NCI-H2107 treated with DMSO at 0.1 percent for 48 hours (cell line): ENCODE data around the gene CNKSR3.
"Not testable (repeated sequence)": the region's sequence is repeated elsewhere in the genome, so short reads cannot be mapped to it uniquely, and the experiment has no call there.

Experiments
- DNase-seq: peaks from one replicate; lab custom pipeline; 2025; ENCODE audit not compliant: unreplicated experiment; lab: John Stamatoyannopoulos, UW

CNKSR3 gene

DNA sequence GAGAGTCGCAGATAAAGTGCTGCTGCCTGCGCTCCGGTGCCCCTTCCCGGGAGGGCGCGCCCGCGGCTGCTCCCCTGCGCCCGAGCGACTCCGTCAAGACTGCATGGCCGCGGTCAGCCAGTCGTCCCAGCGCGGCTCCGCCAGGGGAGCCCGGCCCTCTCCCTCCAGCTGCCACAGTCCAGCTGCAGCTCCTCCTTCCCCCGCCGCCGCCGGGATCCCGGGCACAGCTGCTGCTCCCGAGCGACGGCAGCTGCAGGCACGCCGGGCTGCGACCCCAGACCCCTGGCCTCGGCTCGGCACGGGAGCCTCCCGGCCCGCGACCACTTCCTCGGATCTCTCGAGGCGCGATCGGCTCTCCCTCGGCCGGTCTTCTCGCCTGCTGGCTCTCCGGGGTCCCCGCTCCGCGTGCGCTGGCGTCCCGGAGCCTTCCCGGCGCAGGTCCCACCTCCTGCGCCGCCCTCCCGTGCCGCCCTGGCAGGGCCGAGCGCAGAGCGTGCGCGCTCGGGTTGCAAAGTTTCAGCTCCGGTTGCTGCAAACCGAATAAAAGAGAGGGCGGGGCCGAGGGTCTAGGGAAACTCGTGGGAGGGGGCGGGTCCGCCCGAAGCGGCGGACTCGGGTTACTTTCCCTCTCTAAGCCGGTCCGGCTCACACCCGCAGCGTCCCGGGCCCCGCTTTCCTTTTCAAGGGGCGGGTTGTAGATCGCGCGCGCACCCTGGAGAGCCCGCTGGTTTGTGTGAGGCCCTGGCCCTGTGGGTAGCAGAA lies at the start of gene CNKSR3:
CNKSR3 (minus strand) TSS at position 542 of the 762 bp plus-strand sequence. CDS start 571 bp downstream, outside the sequence.
- DNase-seq, result peak; percentile 94

DNA sequence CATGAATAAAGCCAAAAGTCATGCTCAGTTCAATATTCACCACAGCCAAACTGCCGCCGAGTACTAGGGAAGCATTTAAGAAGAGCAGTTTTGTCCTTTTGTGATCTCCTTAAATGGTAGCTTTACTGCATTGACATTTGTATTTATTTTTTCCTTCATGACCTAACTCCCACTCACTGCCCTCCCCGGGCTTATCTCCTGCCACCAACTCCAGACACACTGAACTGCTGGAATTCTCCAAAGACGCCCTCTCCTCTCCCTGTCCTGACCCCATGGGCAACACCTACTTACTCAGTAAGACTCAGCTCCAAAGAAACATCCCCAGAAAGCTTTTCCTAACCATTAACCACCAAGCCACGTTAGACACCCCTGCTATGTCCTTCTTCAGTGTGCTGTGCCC lies 48.5 kb upstream of the CNKSR3 start:
- DNase-seq, result no peak

DNA sequence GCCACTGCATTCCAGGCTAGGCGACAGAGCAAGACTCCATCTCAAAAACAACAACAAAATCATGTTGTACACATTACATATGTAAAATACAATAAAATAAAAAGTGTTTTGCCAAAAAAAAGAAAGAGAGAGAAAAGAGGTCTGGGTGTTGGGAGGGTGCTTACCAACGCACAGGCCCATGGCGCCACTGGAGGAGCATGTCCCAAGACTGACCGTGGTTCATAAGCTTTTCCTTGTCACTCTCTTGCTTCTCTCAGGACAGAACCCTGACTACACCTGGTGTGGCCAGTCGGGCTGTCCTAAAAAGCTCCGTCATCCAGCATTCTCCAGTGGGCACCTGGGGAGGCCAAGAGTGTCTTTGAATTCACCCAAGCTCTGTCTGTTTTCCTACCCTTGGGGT lies 48.0 kb upstream of the CNKSR3 start:
- DNase-seq, result no peak

DNA sequence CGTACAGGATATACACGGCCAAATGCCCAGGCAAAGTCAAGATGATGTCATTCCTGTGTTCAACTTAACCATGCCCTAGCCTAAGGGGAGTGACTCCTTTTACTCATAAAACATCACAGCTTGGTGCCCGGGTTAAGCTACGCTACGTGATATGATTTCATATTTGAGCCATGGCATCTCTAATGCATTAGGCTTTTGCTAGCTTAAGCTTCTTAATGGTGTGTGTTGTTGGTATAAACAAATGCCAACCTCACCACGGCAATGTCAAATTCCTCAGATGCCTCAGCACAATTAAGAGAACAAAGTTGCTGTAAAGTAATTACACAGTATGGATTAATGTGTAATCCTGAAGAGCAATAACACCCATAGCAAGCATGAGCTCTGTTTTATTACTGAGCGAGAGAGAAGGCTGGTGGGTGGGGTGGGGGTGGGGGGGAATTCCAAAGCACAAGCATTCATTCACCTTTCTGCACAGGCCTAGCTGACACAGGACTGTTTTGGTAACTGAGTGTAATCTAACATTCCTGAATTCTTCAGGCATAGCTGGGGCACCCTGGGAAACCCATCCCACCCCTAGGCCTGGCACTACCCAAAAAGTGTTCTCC lies 44.7 kb upstream of the CNKSR3 start:
- no peak for DNase-seq

DNA sequence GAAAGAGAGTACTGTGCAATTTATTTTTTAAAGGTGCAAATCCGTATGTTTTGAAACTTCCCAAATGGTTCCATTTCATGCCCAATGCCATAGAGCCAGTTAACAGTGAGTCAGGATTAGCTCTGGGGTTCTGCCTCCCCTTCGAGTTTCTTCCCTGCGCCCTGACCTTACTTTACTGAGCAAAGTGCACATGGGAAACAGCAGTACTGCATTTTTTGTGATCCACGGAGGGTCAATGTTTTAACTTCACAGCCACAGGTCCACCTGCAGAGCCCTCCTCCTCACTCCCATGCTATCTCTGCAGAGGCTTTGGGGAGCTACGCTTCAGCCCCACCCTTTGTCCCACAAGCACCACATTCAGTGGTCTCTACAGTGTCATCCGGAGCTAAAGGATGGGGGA lies 44.0 kb upstream of the CNKSR3 start:
- no peak for DNase-seq

DNA sequence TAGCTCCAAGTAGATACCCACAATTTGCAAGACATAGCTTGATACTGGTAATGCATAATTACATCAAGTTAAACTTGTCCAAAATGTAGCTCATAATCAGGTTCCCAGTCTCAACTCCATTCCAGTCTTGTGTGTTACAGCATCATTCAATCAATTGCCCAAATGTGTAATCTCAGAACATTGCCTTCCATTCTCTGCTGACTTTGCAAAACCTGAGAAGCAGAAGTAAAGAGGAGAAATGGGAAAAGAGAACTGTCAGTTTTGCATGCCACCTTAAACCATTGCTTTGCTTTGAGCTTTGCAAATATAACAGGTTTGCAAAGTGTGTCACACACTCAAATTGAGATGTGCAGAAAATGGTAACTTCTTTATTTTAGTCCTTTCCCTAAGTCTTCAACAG lies 40.3 kb upstream of the CNKSR3 start:
- DNase-seq, result no peak

DNA sequence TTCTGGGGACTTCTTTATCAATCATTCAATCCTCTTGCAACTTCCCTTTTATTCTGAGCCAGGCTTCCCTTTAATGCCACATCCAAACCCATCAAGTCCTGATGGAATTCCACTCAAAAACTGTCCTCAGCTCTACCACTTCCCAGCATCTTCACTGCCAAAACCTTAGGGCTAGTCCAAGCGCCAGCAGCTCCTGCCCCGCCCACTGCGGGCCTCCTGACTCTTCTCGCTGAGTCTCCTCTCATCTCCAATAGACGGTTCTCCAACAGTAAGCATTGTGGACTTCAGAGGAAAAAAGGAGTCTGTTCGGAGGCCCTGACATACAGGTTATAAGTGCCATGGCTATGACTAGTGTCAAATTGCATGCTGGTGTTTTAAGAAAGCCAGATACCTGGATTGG lies 38.7 kb upstream of the CNKSR3 start:
- DNase-seq, result no peak

DNA sequence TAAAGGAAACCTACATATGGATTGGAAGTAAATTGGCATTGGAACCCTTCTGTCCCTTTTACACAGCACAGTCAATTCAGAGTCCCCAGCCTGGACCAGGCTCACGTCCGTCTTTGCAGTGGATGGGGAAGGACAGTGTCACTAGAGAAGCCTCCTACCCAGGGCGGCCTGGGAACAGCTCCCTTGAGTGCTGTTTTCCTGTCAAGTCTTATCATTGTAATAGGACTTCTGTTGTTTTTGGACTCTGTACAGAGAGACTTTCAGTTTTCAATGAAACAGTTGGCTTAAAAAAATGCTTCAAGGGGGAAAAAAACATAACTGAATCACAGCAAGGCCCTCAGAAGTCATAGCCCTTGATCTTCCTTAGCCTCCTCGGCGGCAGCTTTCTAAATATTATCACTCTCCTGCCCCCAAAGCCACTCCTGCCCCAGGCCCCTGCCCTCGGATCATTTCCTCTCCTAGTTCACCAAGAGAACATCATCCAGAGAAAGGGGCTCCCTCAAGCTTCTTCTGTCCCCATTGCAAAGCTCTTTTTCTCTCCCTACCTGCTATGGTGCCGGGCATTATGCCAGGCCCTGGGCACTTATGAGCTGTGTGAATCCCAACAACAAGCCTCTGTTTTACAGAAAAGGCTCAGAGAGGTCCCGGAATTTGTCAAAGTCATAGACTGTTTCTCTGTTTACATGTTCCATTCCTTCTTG lies 37.8 kb upstream of the CNKSR3 start:
- no peak for DNase-seq

DNA sequence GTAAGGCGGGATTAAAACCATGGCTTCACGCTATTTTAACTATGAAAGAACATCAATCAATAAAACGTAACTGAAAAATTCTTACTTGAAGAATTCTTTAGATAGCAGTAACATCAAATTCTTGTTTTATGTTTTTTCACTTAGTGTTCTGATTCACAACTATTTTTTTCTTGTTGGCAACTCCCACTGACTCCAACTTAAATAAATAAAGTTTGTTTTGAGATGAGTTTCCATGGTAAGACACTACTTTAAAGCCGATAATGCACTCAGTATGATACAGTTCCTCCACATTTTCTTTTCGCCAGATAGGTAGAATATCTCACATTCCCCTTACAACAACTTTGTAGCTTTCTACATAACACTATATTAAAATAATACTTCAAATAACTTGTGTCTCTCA lies 33.1 kb upstream of the CNKSR3 start:
- no peak for DNase-seq

DNA sequence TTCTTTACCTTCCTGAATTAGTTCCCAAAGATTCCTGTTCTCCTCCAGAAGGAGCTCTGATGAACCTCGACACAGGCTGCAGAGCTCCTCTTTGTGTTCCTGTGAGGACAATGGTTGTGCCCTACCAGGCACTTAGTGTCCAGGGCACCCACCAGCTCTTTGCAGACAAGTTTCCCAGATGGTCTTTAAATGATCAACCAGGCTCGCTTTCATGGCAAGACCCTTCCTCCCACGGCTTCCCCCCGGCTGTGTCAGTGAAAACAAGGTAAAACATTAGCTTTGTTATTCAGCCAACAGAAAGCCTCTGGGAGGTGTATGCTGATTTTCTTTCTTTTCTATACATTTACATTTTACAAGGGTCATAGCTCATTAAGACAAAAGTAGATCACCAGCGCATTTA lies 32.3 kb upstream of the CNKSR3 start:
- no peak for DNase-seq

DNA sequence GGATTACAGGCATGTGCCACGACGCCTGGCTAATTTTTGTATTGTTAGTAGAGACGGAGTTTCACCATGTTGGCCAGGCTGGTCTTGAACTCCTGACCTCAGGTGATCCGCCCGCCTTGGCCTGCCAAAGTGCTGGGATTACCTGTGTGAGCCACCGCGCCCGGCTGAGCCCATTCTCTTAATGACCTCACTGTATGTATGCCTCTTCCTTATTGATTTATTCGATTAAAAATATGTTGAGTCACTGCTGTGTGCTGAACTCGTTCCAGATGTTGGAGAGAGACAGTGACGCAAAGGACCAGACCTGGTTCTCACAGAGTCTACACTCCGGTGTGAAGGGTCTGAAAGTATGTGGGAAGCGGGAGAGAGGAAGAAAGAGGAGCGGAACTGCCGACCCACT lies 31.4 kb upstream of the CNKSR3 start:
- not testable (repeated sequence) for DNase-seq

DNA sequence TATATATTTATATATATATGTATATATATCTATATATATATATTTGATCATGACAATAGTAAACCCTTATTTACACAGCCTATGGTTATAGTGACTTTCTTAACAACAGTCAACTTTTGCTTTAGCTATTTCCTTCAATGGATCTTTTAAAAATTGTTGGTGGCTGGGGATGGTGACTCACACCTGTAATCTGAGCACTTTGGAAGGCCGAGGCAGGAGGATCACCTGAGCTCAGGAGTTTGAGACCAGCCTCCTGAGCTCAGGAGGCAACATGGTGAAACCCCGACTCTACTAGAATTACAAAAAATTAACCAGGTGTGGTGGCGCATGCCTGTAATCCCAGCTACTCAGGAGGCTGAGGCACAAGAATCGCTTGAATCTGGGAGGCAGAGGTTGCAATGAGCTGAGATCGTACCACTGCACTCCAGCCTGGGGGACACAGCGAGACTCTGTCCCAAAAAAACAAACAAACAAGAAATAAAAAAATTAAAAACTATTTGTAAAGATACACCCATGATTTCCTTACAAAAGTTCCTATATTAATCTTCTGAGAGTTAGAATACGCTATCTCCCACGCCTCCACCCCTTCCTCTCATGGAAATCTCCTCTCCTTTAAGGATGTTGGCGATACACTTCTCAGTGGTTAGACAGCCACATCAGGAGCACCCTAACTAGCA lies 29.2 kb upstream of the CNKSR3 start:
- no peak for DNase-seq

DNA sequence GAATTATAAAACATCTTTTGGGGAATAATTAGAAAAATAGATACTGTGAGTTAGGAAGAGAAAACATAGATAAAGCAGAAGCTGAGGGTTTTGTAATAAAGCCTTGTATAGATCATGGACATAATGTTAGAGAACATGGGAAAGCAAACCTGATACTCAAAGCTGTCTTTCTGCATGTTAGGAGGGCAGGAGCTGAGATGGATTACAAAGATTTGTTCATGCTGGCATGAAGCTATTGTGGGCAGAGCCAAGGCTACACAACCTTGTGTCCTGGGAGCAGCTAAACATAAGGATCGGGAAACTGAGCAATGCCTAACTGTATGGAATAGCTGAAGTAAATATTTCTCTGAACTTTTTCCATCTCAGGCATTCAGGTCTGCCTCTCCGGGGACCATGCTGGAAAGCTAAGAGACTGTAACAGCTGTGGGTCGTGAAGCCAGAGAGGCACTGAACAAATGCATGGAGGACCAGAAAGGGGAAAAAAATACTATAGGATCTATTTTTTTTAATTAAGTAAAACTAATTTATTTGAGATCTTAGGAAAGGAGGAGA lies 28.2 kb upstream of the CNKSR3 start:
- no peak for DNase-seq

DNA sequence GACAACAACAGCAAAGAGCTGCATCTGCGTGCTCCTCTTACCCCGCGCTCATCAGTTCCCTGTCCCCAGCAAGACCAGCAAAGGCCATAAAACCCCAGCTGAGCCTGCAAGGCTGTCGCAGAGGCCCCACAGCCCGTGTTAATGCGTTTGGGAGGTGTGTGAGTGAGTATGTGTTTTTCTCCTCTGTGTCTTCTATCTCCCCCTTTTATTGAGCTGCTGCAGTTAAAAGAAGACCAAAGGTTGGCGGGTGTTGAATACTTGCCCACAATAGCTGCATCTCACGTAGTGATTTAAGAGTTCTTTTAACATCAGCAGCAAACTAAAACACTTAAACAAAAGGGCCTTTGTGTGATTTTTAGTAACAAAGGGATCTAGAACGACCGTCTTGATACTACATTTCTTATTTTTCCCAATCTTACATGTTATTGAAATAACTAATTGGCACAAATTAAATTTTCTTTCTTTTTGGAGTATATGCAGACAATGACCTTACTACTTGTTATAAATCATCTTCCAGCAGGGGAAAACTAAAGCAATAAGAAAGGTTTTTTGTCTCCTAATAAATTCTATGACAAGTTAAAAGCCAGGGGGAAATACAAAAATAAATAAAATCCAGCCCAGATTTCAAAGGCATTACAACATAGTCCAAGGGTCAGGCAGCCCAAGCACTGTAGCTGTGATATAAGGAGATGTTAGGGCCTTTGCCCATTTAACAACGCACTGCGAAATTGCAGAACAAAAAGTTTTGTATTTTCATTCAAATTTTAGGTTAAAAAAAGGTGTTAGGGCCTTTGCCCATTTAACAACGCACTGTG lies 27.2 kb upstream of the CNKSR3 start:
- no peak for DNase-seq

DNA sequence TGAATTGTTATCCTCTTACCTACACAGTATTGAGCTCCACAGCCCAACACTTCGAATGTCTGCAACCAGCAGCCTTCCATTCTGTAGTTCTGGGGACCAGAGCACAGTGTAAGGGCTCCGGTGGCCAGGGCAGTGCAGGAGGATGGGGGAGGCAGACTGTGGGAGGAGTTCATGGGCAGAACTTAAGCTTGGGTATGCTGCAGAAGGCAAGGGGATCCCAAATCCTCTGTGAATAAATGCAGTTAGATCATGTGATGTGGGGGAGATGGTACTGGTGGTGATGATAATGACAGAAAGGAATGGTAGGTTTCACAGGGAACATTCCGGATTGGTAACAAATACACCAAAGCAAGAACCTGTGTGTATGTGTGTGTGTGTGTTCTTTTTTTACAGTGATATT lies 26.5 kb upstream of the CNKSR3 start:
- no peak for DNase-seq

DNA sequence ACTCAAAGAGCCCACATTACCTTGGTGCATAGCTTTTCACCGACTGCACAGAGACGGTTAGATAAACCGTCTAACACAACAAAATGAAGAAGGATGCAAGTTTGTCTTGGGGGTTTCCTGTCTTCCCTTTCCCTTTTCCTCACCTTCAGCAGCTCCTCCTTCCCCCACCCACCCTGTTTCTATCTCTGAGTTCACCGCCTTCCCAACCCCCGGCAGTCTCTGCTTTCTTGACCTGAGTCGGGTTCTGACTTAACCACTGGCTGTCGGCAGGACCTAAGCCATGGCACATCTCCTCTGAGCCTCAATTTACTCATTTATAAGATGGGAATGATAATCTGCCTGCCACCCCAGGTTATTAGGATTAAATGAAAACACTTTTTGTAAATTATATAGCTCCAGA lies 25.8 kb upstream of the CNKSR3 start:
- no peak for DNase-seq

DNA sequence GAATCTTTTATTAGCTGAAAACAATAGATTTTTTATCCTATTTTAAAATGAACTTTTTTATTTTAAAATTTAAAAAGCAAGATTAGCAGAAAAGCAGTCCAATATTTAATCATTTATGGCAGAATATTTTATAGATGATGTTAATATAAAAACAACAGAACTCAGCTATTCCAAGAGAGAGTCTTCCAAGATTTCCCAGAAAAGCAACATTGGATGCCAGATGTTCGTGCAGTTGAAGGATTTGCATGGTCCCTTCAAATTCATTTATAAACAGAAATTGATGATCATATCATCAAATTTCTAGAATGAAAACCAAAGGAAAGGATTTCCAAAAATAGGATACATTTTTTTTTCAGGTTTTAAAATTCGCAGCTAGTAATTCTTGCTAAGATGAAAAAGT lies 25.4 kb upstream of the CNKSR3 start:
- no peak for DNase-seq

DNA sequence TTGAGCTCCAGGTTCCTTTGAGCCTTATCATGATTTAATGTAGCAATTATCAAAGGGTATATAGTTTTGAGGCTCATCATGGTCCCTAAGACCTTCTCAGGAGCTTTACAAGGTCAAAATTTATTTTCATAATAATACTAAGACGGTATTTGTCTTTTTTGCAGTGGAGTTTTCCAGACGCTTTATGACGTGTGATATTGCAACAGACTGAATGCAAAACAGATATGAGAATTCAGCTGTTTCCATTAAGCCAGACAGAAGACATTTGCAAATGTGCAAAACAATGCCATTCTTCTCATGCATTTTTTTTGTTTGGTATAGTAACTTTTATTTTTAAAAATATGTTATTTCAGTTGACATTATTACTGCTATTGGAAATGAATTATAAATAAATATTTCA lies 24.7 kb upstream of the CNKSR3 start:
- no peak for DNase-seq

DNA sequence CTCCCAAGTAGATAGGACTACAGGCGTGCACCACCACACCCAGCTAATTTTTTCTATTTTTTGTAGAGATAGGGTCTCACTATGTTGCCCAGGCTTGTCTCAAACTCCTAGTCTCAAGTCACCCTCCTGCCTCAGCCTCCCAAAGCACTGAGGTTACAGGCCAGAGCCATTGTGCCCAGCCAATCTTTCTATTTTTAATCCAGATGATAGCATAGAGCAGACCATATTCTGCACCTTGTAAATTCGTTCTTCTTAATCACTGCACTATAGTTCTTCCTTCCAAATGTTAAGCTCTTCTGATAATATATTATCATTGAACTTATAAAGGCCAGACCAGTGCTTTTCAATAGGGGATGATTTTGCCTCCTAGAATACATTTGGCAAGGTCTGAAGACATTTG lies 24.0 kb upstream of the CNKSR3 start:
- DNase-seq, result no peak

DNA sequence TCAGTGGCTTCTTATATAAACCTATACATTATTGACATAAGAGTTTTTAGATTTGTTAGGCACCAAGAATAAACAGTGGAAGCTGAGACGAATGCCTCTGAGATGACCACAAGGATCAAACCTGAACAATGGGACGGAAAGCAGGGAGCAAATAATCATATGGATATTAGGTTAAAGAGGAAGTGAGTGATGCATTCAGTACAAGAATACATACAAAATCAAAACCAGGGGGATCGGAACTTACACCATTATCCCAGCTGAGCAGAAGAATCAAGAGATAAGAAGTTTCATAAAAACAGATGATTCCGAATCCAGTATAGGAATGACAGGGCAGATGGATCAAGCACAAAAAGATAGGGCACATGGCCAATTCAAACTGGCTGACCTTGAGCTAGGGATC lies 21.9 kb upstream of the CNKSR3 start:
- DNase-seq, result no peak

DNA sequence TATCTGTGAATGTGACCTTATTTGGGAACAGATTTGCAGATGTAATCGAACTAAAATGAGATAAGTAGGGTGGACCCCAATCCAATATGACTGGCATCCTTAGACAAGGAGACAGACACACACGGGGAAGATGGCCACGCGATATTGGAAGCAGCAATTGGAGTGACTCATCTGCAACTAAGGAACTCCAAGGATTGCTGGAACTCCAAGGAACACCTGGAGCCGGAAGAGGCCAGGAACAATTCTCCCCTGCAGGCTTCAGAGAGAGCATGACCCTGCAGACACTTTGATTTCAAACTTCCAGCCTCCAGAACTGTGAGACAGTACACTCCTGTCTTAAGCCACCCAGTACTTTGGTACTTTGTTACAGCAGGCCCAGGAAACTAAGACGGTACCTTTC lies 19.5 kb upstream of the CNKSR3 start:
- DNase-seq, result no peak
